Endothelial cell of umbilical vein (primary cell): ENCODE measurements around the gene RGS9. TPM values are rescaled to one million over a fixed set of nuclear protein-coding genes. Genes with fewer than 3 reads are reported as not detected.
"Not testable (repeated sequence)": the region's sequence is repeated elsewhere in the genome, so short reads cannot be mapped to it uniquely, and the experiment has no call there.

Experiments used
- BruUV-seq: library from RNA; stranded (reverse); fragments of 400-500 nt; replicated peaks from 2 replicates; lab custom pipeline; 2021; lab: Mats Ljungman, UMichigan
- CTCF ChIA-PET: fragments of 300-600, 350-600 bp; sonication (Branson Sonifier 250); formaldehyde crosslinking; loops from one replicate; lab custom pipeline; 2021; ENCODE audit warnings: antibody characterized with exemption, inconsistent platforms; lab: Charles Lee
- POLR2A ChIA-PET: fragments of 300-600, 350-600 bp; sonication (Branson Sonifier 250); formaldehyde crosslinking; loops from one replicate; lab custom pipeline; 2021; ENCODE audit warnings: antibody characterized with exemption, inconsistent platforms; lab: Charles Lee
- DNase-seq: peaks from one replicate; pipeline ENCODE4 v3.0.0-alpha.2; 2011; ENCODE audit warnings: low read depth, low spot score
- FAIRE-seq: peaks from 2 replicates; lab custom pipeline; 2011; peaks lifted over from hg19 to GRCh38; lab: Jason Lieb, UNC
- H2AFZ ChIP-seq: 2 replicates; pipeline ENCODE4 v1.6.0; 2012; ENCODE audit warnings: low read depth, low read length, control low read depth, inconsistent platforms
- H3K27ac ChIP-seq: 2 replicates; pipeline ENCODE4 v1.5.1; 2011; ENCODE audit warnings: low read depth, mild to moderate bottlenecking, control low read depth, low read length, moderate library complexity; ENCODE audit not compliant: insufficient read depth
- H3K27me3 ChIP-seq, 2 experiments: 2 replicates each; pipeline versions ENCODE4 v1.6.0 to v1.6.1; 2011; ENCODE audit warnings: low read length in 2 of 2, mixed read lengths in 1 of 2; ENCODE audit not compliant: control insufficient read depth in 2 of 2, insufficient read depth in 2 of 2
- H3K36me3 ChIP-seq, 2 experiments: 2 replicates in 1 of 2; 3 replicates in 1 of 2; pipeline ENCODE4 v1.5.1; 2011; ENCODE audit warnings: low read length in 2 of 2, mild to moderate bottlenecking in 1 of 2, moderate library complexity in 1 of 2; ENCODE audit not compliant: control insufficient read depth in 2 of 2, insufficient read depth in 2 of 2; ENCODE audit errors: extremely low read depth in 1 of 2
- H3K4me1 ChIP-seq: 3 replicates; pipeline ENCODE4 v1.5.1; 2011; ENCODE audit warnings: mild to moderate bottlenecking, low read length; ENCODE audit not compliant: control insufficient read depth, insufficient read depth; ENCODE audit errors: extremely low read depth
- H3K4me2 ChIP-seq: 2 replicates; pipeline ENCODE4 v1.6.1; 2011; ENCODE audit warnings: low read length, control low read depth, mixed read lengths; ENCODE audit not compliant: insufficient read depth
- H3K4me3 ChIP-seq, 3 experiments: fragments of 200-600 bp in 1 of 3; sonication (generic), shearing (Covaris generic) in 1 of 3; replicated peaks in 1 of 3; 2 replicates each; pipeline ENCODE4 v1.5.1; 2011 to 2016; ENCODE audit warnings: control low read depth in 3 of 3, low read length in 3 of 3, mild to moderate bottlenecking in 2 of 3, inconsistent platforms in 1 of 3, low read depth in 1 of 3, moderate library complexity in 1 of 3; ENCODE audit not compliant: insufficient read depth in 1 of 3
- H3K79me2 ChIP-seq: 2 replicates; pipeline ENCODE4 v1.6.0; 2012; ENCODE audit warnings: low read length, inconsistent platforms; ENCODE audit not compliant: control insufficient read depth, insufficient read depth
- H3K9ac ChIP-seq: replicated peaks from 2 replicates; pipeline ENCODE3; 2011; ENCODE audit warnings: low read length, control low read depth; ENCODE audit not compliant: insufficient read depth; ENCODE audit errors: extremely low read depth
- H3K9me1 ChIP-seq: replicated peaks from 3 replicates; pipeline ENCODE4 v1.6.0; 2011; ENCODE audit warnings: mild to moderate bottlenecking, low read length; ENCODE audit not compliant: control insufficient read depth, insufficient read depth; ENCODE audit errors: extremely low read depth
- H3K9me3 ChIP-seq: replicated peaks from 2 replicates; pipeline ENCODE4 v1.5.1; 2012; ENCODE audit warnings: low read length, inconsistent platforms; ENCODE audit not compliant: control insufficient read depth, insufficient read depth
- H4K20me1 ChIP-seq: replicated peaks from 2 replicates; pipeline ENCODE3; 2011; ENCODE audit warnings: mild to moderate bottlenecking, low read length; ENCODE audit not compliant: control insufficient read depth, insufficient read depth; ENCODE audit errors: extremely low read depth
- CTCF ChIP-seq, 2 donors: IDR thresholded peaks; 1 replicate in 1 of 2; 2 replicates in 1 of 2; pipeline ENCODE4 v1.5.1; 2011; ENCODE audit warnings: low read length in 2 of 2, mild to moderate bottlenecking in 2 of 2, moderate library complexity in 2 of 2, control low read depth in 1 of 2, inconsistent platforms in 1 of 2, low read depth in 1 of 2; ENCODE audit not compliant: insufficient read depth in 1 of 2; ENCODE audit errors: extremely low read depth in 1 of 2
- EZH2 ChIP-seq: IDR thresholded peaks from 2 replicates; pipeline ENCODE4 v1.6.1; 2012; ENCODE audit warnings: borderline replicate concordance, low read depth, mild to moderate bottlenecking, moderate library complexity, low read length, inconsistent platforms; ENCODE audit not compliant: severe bottlenecking
- FOS ChIP-seq: IDR thresholded peaks from 2 replicates; pipeline ENCODE4 v1.6.1; 2011; ENCODE audit warnings: mild to moderate bottlenecking, low read length, moderate library complexity, borderline replicate concordance; ENCODE audit not compliant: insufficient read depth
- GATA2 ChIP-seq: IDR thresholded peaks from 2 replicates; pipeline ENCODE4 v1.7.0; 2011; ENCODE audit warnings: low read depth, mild to moderate bottlenecking, moderate library complexity, mixed read lengths, low read length; ENCODE audit not compliant: insufficient read length, insufficient read depth
- JUN ChIP-seq: IDR thresholded peaks from 2 replicates; pipeline ENCODE4 v1.6.1; 2011; ENCODE audit warnings: borderline replicate concordance, low read depth; ENCODE audit not compliant: insufficient read length, insufficient read depth
- MAX ChIP-seq: IDR thresholded peaks from 2 replicates; pipeline ENCODE4 v1.6.1; 2011; ENCODE audit not compliant: insufficient read depth, insufficient read length
- MYC ChIP-seq: IDR thresholded peaks from one replicate; pipeline ENCODE4 v1.6.1; 2011; ENCODE audit warnings: mild to moderate bottlenecking, low read depth, low read length
- POLR2A ChIP-seq: IDR thresholded peaks from 2 replicates; pipeline ENCODE4 v1.6.1; 2012; ENCODE audit warnings: low read depth, mild to moderate bottlenecking, control low read depth, low read length
- POLR2AphosphoS5 ChIP-seq: IDR thresholded peaks from 2 replicates; pipeline ENCODE4 v1.6.1; 2012; ENCODE audit warnings: low read depth, mild to moderate bottlenecking, control low read depth, low read length, moderate library complexity; ENCODE audit not compliant: insufficient read depth
- dilution Hi-C: fragments of 300-500 bp; cut with MboI; formaldehyde crosslinking; loops from one replicate; pipeline ENCODE4 v1.15.0; 2019; ENCODE audit warnings: low sequenced_read_pairs; ENCODE audit not compliant: extremely low pct_ligation_motif_present
- intact Hi-C: fragments of 100-400 bp; cut with micrococcal nuclease; formaldehyde crosslinking; loops from one replicate; pipeline ENCODE4 v1.10.0; 2022
- polyA plus RNA-seq, 4 experiments: library from polyadenylated mRNA; depleted of rRNA in 3 of 4; stranded (reverse) in 3 of 4; unstranded in 1 of 4; fragments of >200 nt; gene quantifications; 2 replicates each; pipeline versions ENCODE4 v1.2.1 to v1.2.3, GENCODE V29; 2011 to 2012; ENCODE audit warnings: missing spikeins in 1 of 4
- total RNA-seq: library from RNA; stranded (reverse); gene quantifications from 2 replicates; pipeline ENCODE4 v1.2.3, GENCODE V29; 2021

RGS9 gene
- total and polyA plus RNA-seq, 2 donors (not counting 3 experiments of a cell fraction or from before 2014, with no cell fraction given) = 0.61 to 1.4 TPM

GRCh38 chr17:65116515-65116914, 20.7 kb upstream of the RGS9 start:
- FAIRE-seq, POLR2A ChIA-PET, H4K20me1 ChIP-seq, H3K9me1 ChIP-seq, DNase-seq, H3K36me3 ChIP-seq, intact Hi-C loops, H3K9ac ChIP-seq, H3K4me1 ChIP-seq, H3K4me3 ChIP-seq, H3K9me3 ChIP-seq, H2AFZ ChIP-seq, H3K27ac ChIP-seq, H3K79me2 ChIP-seq, H3K4me2 ChIP-seq, BruUV-seq, dilution Hi-C loops: not testable (repeated sequence)
- peaks cover 9 to 15% of the 10 kb centered on the region in 2 experiments for H3K27me3 ChIP-seq
- CTCF ChIA-PET = interaction anchor here (1.6 to 2.2 kb wide), 3 partner anchors 10 to 21 kb away, joined by 4 to 9 read pairs (median 5); partner anchors contain the start of gene RGS9

- H3K27ac ChIP-seq = no peak overlapping the region
- TF ChIP-seq MYC (no peak), GATA2 (no peak), POLR2A (no peak), MAX (no peak), JUN (no peak), POLR2AphosphoS5 (no peak), EZH2 (no peak), CTCF (IDR thresholded peaks at IDR 0.05; ENCODE audit: extremely low read depth in 1 of 2, insufficient read depth in 1 of 2, low read depth in 1 of 2, low read length in 2 of 2) (no peak), FOS (no peak)
- H3K27me3 ChIP-seq = peaks cover 9 to 15% of the 10 kb centered on the region in 2 experiments
- DNase-seq = no peak
- no peak overlapping the region for H3K4me3 ChIP-seq
- FAIRE-seq = no peak
- dilution Hi-C loops = no loop called here
- no peaks in the 10 kb centered on the region for H3K9me3 ChIP-seq
- no TSS peak for BruUV-seq
- H2AFZ ChIP-seq = no peak overlapping the region
- H3K9ac ChIP-seq = no peak overlapping the region
- intact Hi-C loops = no loop called here
- H3K4me1 ChIP-seq = peaks cover 2% of the 10 kb centered on the region
- no peak overlapping the region for H3K4me2 ChIP-seq
- no peaks in the 10 kb centered on the region for H3K9me1 ChIP-seq
- ChIA-PET CTCF (interaction anchor here (1.0 to 2.2 kb wide), 4 partner anchors 11 to 20 kb away, joined by 3 to 9 read pairs (median 4); partner anchors contain the start of gene RGS9), POLR2A (no interaction called here)
- H3K79me2 ChIP-seq = no peaks in the 10 kb centered on the region
- no peaks in the 10 kb centered on the region for H4K20me1 ChIP-seq
- no peaks in the 10 kb centered on the region for H3K36me3 ChIP-seq
Measured at GRCh38 chr17:65117384-65118035, 19.7 kb upstream of the RGS9 start.
